Measurements from ENCODE around the gene SPTBN2.

GRCh38 chr11:66637557-66638176 is 91.3 kb downstream of the SPTBN2 start:
- TF ChIP-seq ESRRG (CRISPR knock-in tag; IDR thresholded peaks at IDR 0.05) (no peak), ZNF70 (CRISPR knock-in tag; IDR thresholded peaks at IDR 0.05) (no peak)
